HepG2 (cell line): ENCODE measurements around the gene KIN. TPM values are rescaled to one million over a fixed set of nuclear protein-coding genes. Genes with fewer than 3 reads are reported as not detected.

Experiments
- ADNP ChIP-seq: sonication (generic); formaldehyde crosslinking; IDR thresholded peaks from 2 replicates; pipeline ENCODE4 v1.4.0; 2020; ENCODE audit warnings: missing genetic modification reagents
- CEBPG ChIP-seq: IDR thresholded peaks from 2 replicates; pipeline ENCODE4 v1.6.1; 2016
- EEA1 ChIP-seq: sonication (generic); formaldehyde crosslinking; IDR thresholded peaks from 2 replicates; pipeline ENCODE4 v1.5.1; 2020; ENCODE audit warnings: mild to moderate bottlenecking, missing genetic modification reagents, borderline replicate concordance
- ESRRA ChIP-seq: sonication (generic); formaldehyde crosslinking; IDR thresholded peaks from 2 replicates; pipeline ENCODE4 v1.5.1; 2020; ENCODE audit warnings: mild to moderate bottlenecking, low read depth, missing genetic modification reagents
- HNRNPLL ChIP-seq: fragments of 200-400 bp; formaldehyde crosslinking; IDR thresholded peaks from 2 replicates; pipeline ENCODE4 v1.6.1; 2017; ENCODE audit warnings: mild to moderate bottlenecking, low read depth, low read length; ENCODE audit not compliant: poor library complexity, severe bottlenecking
- HOXD1 ChIP-seq: sonication (generic); formaldehyde crosslinking; IDR thresholded peaks from 2 replicates; pipeline ENCODE4 v1.5.0; 2020; ENCODE audit warnings: missing genetic modification reagents
- JARID2 ChIP-seq: sonication (generic); formaldehyde crosslinking; IDR thresholded peaks from 2 replicates; pipeline ENCODE4 v1.8.1; 2023; ENCODE audit warnings: missing genetic modification reagents, inconsistent platforms; ENCODE audit not compliant: insufficient replicate concordance
- KLF11 ChIP-seq: IDR thresholded peaks from 2 replicates; pipeline ENCODE4 v1.6.1; 2016; ENCODE audit warnings: missing compliant biosample characterization
- NCOA2 ChIP-seq: sonication (generic); formaldehyde crosslinking; IDR thresholded peaks from 2 replicates; pipeline ENCODE4 v1.8.0; 2022; ENCODE audit warnings: inconsistent platforms
- NR2F1 ChIP-seq, 2 experiments: fragments of 450-650 bp in 1 of 2; formaldehyde crosslinking in 1 of 2; IDR thresholded peaks; 2 replicates each; pipeline versions ENCODE4 v1.5.0 to v1.6.1; 2016 to 2020; ENCODE audit warnings: mild to moderate bottlenecking in 1 of 2, missing compliant biosample characterization in 1 of 2, missing genetic modification reagents in 1 of 2, moderate library complexity in 1 of 2
- RFX1 ChIP-seq: fragments of 450-650 bp; IDR thresholded peaks from 2 replicates; pipeline ENCODE4 v1.6.1; 2017
- ZKSCAN5 ChIP-seq: sonication (generic); formaldehyde crosslinking; IDR thresholded peaks from 2 replicates; pipeline ENCODE4 v1.5.1; 2020; ENCODE audit warnings: mild to moderate bottlenecking, missing genetic modification reagents
- ZNF530 ChIP-seq: sonication (generic); formaldehyde crosslinking; IDR thresholded peaks from 2 replicates; pipeline ENCODE4 v1.5.0; 2020; ENCODE audit warnings: low read depth, mild to moderate bottlenecking, missing genetic modification reagents
- ZNF549 ChIP-seq: sonication (generic); formaldehyde crosslinking; IDR thresholded peaks from 2 replicates; pipeline ENCODE4 v1.5.0; 2020; ENCODE audit warnings: missing genetic modification reagents
- ZNF572 ChIP-seq: sonication (generic); formaldehyde crosslinking; IDR thresholded peaks from 2 replicates; pipeline ENCODE4 v1.5.1; 2020; ENCODE audit warnings: mild to moderate bottlenecking, missing genetic modification reagents
- ZNF83 ChIP-seq: sonication (generic); formaldehyde crosslinking; IDR thresholded peaks from 2 replicates; pipeline ENCODE4 v1.4.0; 2020; ENCODE audit warnings: missing genetic modification reagents, mild to moderate bottlenecking, borderline replicate concordance
- ZZZ3 ChIP-seq: sonication (generic); formaldehyde crosslinking; IDR thresholded peaks from 2 replicates; pipeline ENCODE4 v1.4.0; 2020; ENCODE audit warnings: missing genetic modification reagents, mild to moderate bottlenecking, borderline replicate concordance
- polyA plus RNA-seq, 8 experiments: library from polyadenylated mRNA; depleted of rRNA in 3 of 8; stranded (reverse) in 7 of 8; unstranded in 1 of 8; fragments of >200 nt; fragmentation: Illumina TruSeq in 4 of 8; extraction: Trizol in 4 of 8; gene quantifications; 2 replicates each; pipeline versions ENCODE4 v1.2.1 to v1.2.3, GENCODE V29; 2011 to 2016; ENCODE audit warnings: low read depth in 4 of 8, missing spikeins in 1 of 8, mixed read lengths in 1 of 8; ENCODE audit not compliant: insufficient read depth in 1 of 8
- total RNA-seq, 5 experiments: library from RNA; depleted of rRNA; stranded (reverse); fragments of >200 nt; fragmentation: Illumina TruSeq; extraction: Trizol; gene quantifications; 2 replicates each; pipeline ENCODE4 v1.2.3, GENCODE V29; 2016; ENCODE audit warnings: low read depth in 1 of 5
- TF ChIP-seq, protein P1 (sequence below): sonication (generic); formaldehyde crosslinking; IDR thresholded peaks from 2 replicates; pipeline ENCODE4 v1.5.0; 2020; ENCODE audit warnings: mild to moderate bottlenecking, missing genetic modification reagents, borderline replicate concordance
- TF ChIP-seq, protein P2 (sequence below): sonication (generic); formaldehyde crosslinking; IDR thresholded peaks from 2 replicates; pipeline ENCODE4 v1.5.0; 2020; ENCODE audit warnings: missing genetic modification reagents, mild to moderate bottlenecking, borderline replicate concordance
- TF ChIP-seq, protein P3 (sequence below): sonication (generic); formaldehyde crosslinking; IDR thresholded peaks from 2 replicates; pipeline ENCODE4 v1.5.0; 2020; ENCODE audit warnings: mild to moderate bottlenecking, missing genetic modification reagents, moderate library complexity

Gene KIN
- total and polyA plus RNA-seq, 2 of the 13 experiments (the other 11 are each of a cell fraction or from before 2014, with no cell fraction given): 4.9 to 23.2 TPM

DNA sequence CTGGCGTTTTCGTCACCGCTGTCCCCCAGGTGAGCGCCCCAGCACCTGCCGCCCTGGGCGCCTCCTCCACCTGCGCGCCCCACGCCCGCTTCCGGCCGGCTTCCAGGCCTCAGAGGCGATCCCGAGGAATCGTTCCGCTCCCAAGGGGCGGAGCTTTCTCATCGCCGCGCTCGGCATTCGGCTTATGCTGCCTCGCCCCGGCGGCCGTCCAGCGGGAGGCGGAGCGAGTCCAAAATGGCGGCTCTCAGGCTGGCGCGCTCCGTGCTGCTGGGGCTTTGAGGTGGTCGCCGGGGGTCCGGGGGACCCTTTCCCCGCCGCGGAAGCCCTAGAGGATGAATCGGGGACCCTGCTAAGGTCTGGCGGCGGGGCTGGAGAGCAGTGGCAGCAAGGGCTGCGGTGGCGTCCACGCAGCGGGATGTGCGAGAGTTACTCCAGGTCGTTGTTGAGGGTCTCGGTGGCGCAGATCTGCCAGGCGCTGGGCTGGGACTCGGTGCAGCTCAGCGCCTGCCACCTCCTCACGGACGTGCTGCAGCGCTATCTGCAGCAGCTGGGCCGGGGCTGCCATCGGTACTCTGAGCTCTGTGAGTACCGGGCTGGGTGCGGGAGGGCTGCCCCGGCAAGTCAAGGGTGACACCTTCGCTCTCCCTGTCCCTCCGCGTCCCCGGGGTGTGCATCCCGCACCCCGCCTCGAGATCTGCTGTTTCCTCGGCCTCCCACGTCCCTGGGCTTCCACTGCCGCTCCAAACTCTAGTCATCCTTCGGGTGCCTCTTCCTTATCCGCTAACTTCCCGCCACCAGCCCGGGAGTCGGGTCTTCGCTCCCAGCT is 30.7 kb upstream of the KIN start, which contains the start of gene TAF3 (continued):
- TF ChIP-seq NCOA2 (CRISPR knock-in tag): peak; percentile 53; the same call in 1 of the 2 replicates
- TF ChIP-seq, protein P1, sequence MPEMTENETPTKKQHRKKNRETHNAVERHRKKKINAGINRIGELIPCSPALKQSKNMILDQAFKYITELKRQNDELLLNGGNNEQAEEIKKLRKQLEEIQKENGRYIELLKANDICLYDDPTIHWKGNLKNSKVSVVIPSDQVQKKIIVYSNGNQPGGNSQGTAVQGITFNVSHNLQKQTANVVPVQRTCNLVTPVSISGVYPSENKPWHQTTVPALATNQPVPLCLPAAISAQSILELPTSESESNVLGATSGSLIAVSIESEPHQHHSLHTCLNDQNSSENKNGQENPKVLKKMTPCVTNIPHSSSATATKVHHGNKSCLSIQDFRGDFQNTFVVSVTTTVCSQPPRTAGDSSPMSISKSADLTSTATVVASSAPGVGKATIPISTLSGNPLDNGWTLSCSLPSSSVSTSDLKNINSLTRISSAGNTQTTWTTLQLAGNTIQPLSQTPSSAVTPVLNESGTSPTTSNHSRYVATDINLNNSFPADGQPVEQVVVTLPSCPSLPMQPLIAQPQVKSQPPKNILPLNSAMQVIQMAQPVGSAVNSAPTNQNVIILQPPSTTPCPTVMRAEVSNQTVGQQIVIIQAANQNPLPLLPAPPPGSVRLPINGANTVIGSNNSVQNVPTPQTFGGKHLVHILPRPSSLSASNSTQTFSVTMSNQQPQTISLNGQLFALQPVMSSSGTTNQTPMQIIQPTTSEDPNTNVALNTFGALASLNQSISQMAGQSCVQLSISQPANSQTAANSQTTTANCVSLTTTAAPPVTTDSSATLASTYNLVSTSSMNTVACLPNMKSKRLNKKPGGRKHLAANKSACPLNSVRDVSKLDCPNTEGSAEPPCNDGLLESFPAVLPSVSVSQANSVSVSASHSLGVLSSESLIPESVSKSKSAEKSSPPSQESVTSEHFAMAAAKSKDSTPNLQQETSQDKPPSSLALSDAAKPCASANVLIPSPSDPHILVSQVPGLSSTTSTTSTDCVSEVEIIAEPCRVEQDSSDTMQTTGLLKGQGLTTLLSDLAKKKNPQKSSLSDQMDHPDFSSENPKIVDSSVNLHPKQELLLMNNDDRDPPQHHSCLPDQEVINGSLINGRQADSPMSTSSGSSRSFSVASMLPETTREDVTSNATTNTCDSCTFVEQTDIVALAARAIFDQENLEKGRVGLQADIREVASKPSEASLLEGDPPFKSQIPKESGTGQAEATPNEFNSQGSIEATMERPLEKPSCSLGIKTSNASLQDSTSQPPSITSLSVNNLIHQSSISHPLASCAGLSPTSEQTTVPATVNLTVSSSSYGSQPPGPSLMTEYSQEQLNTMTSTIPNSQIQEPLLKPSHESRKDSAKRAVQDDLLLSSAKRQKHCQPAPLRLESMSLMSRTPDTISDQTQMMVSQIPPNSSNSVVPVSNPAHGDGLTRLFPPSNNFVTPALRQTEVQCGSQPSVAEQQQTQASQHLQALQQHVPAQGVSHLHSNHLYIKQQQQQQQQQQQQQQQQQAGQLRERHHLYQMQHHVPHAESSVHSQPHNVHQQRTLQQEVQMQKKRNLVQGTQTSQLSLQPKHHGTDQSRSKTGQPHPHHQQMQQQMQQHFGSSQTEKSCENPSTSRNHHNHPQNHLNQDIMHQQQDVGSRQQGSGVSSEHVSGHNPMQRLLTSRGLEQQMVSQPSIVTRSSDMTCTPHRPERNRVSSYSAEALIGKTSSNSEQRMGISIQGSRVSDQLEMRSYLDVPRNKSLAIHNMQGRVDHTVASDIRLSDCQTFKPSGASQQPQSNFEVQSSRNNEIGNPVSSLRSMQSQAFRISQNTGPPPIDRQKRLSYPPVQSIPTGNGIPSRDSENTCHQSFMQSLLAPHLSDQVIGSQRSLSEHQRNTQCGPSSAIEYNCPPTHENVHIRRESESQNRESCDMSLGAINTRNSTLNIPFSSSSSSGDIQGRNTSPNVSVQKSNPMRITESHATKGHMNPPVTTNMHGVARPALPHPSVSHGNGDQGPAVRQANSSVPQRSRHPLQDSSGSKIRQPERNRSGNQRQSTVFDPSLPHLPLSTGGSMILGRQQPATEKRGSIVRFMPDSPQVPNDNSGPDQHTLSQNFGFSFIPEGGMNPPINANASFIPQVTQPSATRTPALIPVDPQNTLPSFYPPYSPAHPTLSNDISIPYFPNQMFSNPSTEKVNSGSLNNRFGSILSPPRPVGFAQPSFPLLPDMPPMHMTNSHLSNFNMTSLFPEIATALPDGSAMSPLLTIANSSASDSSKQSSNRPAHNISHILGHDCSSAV: 0 out of 2 replicates have a peak, but pooled peaks have one; percentile 38
- no peak for TF ChIP-seq NR2F1 (CRISPR knock-in tag; IDR thresholded peaks at IDR 0.05)
- no peak for TF ChIP-seq ADNP
- peak; percentile 50; the same call in 1 of the 2 replicates for TF ChIP-seq HOXD1 (CRISPR knock-in tag)
- TF ChIP-seq JARID2 (CRISPR knock-in tag): no peak
- TF ChIP-seq, protein P2, sequence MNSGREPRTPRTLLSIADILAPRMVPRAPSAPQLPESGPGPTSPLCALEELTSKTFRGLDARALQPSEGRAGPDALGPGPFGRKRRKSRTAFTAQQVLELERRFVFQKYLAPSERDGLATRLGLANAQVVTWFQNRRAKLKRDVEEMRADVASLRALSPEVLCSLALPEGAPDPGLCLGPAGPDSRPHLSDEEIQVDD (CRISPR knock-in tag): no peak
- peak; percentile 50; the same call in 1 of the 2 replicates for TF ChIP-seq ESRRA (CRISPR knock-in tag)
- TF ChIP-seq ZNF549: no peak
- no peak for TF ChIP-seq RFX1
- TF ChIP-seq EEA1 (CRISPR knock-in tag): peak; percentile 57; the same call in 1 of the 2 replicates
- TF ChIP-seq KLF11 (CRISPR knock-in tag): no peak
- TF ChIP-seq ZNF83: no peak
- peak; percentile 92; the same call in 1 of the 2 replicates for TF ChIP-seq ZZZ3 (CRISPR knock-in tag)
- TF ChIP-seq ZNF530 (CRISPR knock-in tag): no peak
- TF ChIP-seq HNRNPLL: peak; percentile 87
- peak; percentile 65; the same call in 1 of the 2 replicates for TF ChIP-seq ZNF572 (CRISPR knock-in tag)
- TF ChIP-seq CEBPG: no peak
- TF ChIP-seq, protein P3, sequence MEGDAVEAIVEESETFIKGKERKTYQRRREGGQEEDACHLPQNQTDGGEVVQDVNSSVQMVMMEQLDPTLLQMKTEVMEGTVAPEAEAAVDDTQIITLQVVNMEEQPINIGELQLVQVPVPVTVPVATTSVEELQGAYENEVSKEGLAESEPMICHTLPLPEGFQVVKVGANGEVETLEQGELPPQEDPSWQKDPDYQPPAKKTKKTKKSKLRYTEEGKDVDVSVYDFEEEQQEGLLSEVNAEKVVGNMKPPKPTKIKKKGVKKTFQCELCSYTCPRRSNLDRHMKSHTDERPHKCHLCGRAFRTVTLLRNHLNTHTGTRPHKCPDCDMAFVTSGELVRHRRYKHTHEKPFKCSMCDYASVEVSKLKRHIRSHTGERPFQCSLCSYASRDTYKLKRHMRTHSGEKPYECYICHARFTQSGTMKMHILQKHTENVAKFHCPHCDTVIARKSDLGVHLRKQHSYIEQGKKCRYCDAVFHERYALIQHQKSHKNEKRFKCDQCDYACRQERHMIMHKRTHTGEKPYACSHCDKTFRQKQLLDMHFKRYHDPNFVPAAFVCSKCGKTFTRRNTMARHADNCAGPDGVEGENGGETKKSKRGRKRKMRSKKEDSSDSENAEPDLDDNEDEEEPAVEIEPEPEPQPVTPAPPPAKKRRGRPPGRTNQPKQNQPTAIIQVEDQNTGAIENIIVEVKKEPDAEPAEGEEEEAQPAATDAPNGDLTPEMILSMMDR (CRISPR knock-in tag): peak; percentile 28; the same call in 1 of the 2 replicates
- TF ChIP-seq ZKSCAN5 (CRISPR knock-in tag): no peak
